Measurements from ENCODE around the gene LARP4B.

LARP4B gene

DNA sequence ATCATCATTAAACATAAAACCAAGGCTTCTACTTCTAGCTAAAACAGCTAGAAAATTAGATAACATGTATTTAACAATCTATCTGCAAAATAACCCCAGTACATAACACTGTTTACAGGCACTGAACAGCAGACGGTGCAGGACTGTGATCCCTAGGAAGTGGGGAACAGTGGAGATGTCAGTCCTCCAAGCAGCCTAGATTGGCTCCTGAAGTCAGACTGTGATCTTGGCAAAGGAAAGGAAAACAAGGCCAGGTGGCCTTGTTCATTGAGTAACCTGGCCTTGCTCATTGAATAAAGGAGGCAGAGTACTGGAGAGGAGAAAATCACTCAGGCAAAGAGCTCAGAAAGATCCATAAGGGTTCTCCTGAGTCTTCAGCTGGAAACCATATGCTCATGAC, 164.3 kb downstream of the LARP4B start:
- CTCF ChIA-PET = interaction anchor here (0.7 kb wide), 1 partner anchor 334 kb away, joined by 4 read pairs; no protein-coding TSS in a partner anchor
- H3K4me1 ChIP-seq (ENCODE audit: control insufficient read depth, insufficient read depth, low read length) = no peaks in the 10 kb centered on the region
- no peak overlapping the region for H3K4me3 ChIP-seq (ENCODE audit: low read depth, low read length)
- H3K9me3 ChIP-seq (ENCODE audit: control insufficient read depth, insufficient read depth, low read depth, low read length) = no peaks in the 10 kb centered on the region
- H3K36me3 ChIP-seq (ENCODE audit: control insufficient read depth in 2 of 2, insufficient read depth in 1 of 2, low read length in 2 of 2) = no peaks in the 10 kb centered on the region
- POLR2A ChIA-PET = no interaction called here
- TF ChIP-seq ZNF629 (tag by site-specific recombination; IDR thresholded peaks at IDR 0.05) (no peak), KLF10 (tag by site-specific recombination; IDR thresholded peaks at IDR 0.05) (no peak), ZNF549 (tag by site-specific recombination; IDR thresholded peaks at IDR 0.05) (no peak), ZNF514 (tag by site-specific recombination; IDR thresholded peaks at IDR 0.05) (no peak), WT1 (tag by site-specific recombination; IDR thresholded peaks at IDR 0.05) (no peak), ZXDB (tag by site-specific recombination; IDR thresholded peaks at IDR 0.05) (no peak), ZNF843 (tag by site-specific recombination; IDR thresholded peaks at IDR 0.05) (no peak), GLI4 (tag by site-specific recombination; IDR thresholded peaks at IDR 0.05) (no peak), TCF7L2 (IDR thresholded peaks at IDR 0.05; ENCODE audit: borderline replicate concordance, low read depth, low read length) (no peak), ZNF354C (tag by site-specific recombination; IDR thresholded peaks at IDR 0.05; ENCODE audit: borderline replicate concordance, low read depth) (no peak), ZNF19 (tag by site-specific recombination; IDR thresholded peaks at IDR 0.05; ENCODE audit: low read depth) (no peak), BCL11A (tag by site-specific recombination; IDR thresholded peaks at IDR 0.05; ENCODE audit: low read depth) (no peak)
- TF ChIP-seq, protein P1, sequence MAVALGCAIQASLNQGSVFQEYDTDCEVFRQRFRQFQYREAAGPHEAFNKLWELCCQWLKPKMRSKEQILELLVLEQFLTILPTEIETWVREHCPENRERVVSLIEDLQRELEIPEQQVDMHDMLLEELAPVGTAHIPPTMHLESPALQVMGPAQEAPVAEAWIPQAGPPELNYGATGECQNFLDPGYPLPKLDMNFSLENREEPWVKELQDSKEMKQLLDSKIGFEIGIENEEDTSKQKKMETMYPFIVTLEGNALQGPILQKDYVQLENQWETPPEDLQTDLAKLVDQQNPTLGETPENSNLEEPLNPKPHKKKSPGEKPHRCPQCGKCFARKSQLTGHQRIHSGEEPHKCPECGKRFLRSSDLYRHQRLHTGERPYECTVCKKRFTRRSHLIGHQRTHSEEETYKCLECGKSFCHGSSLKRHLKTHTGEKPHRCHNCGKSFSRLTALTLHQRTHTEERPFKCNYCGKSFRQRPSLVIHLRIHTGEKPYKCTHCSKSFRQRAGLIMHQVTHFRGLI (tag by site-specific recombination; IDR thresholded peaks at IDR 0.05) = no peak
- TF ChIP-seq, protein P2, sequence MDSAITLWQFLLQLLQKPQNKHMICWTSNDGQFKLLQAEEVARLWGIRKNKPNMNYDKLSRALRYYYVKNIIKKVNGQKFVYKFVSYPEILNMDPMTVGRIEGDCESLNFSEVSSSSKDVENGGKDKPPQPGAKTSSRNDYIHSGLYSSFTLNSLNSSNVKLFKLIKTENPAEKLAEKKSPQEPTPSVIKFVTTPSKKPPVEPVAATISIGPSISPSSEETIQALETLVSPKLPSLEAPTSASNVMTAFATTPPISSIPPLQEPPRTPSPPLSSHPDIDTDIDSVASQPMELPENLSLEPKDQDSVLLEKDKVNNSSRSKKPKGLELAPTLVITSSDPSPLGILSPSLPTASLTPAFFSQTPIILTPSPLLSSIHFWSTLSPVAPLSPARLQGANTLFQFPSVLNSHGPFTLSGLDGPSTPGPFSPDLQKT (IDR thresholded peaks at IDR 0.05; ENCODE audit: borderline replicate concordance, low read depth, low read length) = no peak
- H3K27ac ChIP-seq (ENCODE audit: extremely low read depth, low read depth, low read length) = no peak overlapping the region

DNA sequence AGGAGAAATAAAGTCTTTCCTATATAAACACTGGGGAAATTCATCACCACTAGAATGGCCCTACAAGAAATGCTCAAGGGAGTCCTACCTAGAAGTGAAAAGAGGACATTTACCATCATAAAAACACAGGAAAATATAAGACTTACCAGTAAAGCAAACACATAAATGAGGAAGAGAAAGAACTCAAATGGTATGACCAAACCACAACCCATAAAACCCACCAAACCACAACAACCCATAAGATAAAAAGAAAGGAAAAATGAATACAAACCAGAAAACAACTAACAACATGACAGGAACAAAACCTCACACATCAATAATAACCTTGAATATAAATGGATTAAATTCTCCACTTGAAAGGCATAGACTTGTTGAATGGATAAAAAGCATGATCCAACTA, 170.1 kb downstream of the LARP4B start:
- no peak for TF ChIP-seq ZNF501 (tag by site-specific recombination; IDR thresholded peaks at IDR 0.05)
- TF ChIP-seq SETDB1 (IDR thresholded peaks at IDR 0.05; ENCODE audit: insufficient read length, low read length) = peak; percentile 5
- TF ChIP-seq, protein P3, sequence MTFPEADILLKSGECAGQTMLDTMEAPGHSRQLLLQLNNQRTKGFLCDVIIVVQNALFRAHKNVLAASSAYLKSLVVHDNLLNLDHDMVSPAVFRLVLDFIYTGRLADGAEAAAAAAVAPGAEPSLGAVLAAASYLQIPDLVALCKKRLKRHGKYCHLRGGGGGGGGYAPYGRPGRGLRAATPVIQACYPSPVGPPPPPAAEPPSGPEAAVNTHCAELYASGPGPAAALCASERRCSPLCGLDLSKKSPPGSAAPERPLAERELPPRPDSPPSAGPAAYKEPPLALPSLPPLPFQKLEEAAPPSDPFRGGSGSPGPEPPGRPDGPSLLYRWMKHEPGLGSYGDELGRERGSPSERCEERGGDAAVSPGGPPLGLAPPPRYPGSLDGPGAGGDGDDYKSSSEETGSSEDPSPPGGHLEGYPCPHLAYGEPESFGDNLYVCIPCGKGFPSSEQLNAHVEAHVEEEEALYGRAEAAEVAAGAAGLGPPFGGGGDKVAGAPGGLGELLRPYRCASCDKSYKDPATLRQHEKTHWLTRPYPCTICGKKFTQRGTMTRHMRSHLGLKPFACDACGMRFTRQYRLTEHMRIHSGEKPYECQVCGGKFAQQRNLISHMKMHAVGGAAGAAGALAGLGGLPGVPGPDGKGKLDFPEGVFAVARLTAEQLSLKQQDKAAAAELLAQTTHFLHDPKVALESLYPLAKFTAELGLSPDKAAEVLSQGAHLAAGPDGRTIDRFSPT (tag by site-specific recombination; IDR thresholded peaks at IDR 0.05) = no peak
- no peak for TF ChIP-seq ZSCAN23 (tag by site-specific recombination; IDR thresholded peaks at IDR 0.05)
- no peak for TF ChIP-seq ZNF791 (tag by site-specific recombination; IDR thresholded peaks at IDR 0.05)
- TF ChIP-seq SCRT2 (tag by site-specific recombination; IDR thresholded peaks at IDR 0.05) = peak; percentile 13; the same call in 1 of the 2 replicates
- no peak for TF ChIP-seq KLF7 (tag by site-specific recombination; IDR thresholded peaks at IDR 0.05; ENCODE audit: borderline replicate concordance)
- TF ChIP-seq ZNF121 (tag by site-specific recombination; IDR thresholded peaks at IDR 0.05) = no peak
- CTCF ChIA-PET = no interaction called here
- POLR2A ChIA-PET = no interaction called here

More for the DNA sequence above, 170.1 kb downstream of the LARP4B start:
- H3K4me3 ChIP-seq (ENCODE audit: low read depth, low read length) = no peak overlapping the region
- H3K4me1 ChIP-seq (ENCODE audit: control insufficient read depth, insufficient read depth, low read length) = no peaks in the 10 kb centered on the region
- H3K27ac ChIP-seq (ENCODE audit: extremely low read depth, low read depth, low read length) = no peak overlapping the region
- H3K36me3 ChIP-seq (ENCODE audit: control insufficient read depth in 2 of 2, insufficient read depth in 1 of 2, low read length in 2 of 2) = no peaks in the 10 kb centered on the region
- no peaks in the 10 kb centered on the region for H3K9me3 ChIP-seq (ENCODE audit: control insufficient read depth, insufficient read depth, low read depth, low read length)
